HG02840 (cell line): Measurements from ENCODE around the gene CFAP74.

Experiments
- ATAC-seq: cut with Tn5 transposase; IDR thresholded peaks from one replicate; pipeline ENCODE4 v1.9.1; 2021; ENCODE audit warnings: mild to moderate bottlenecking, moderate library complexity, moderate number of reproducible peaks; ENCODE audit not compliant: unreplicated experiment, low FRiP score

CFAP74 gene

GRCh38 chr1:2003541-2004131 is at the start of gene CFAP74:
TSS of gene CFAP74 (minus strand) at chr1:2003786. CDS start at chr1:1990956, 12,830 bp downstream.
- ATAC-seq = no peak

GRCh38 chr1:2053217-2053616 is 49.6 kb upstream of the CFAP74 start:
- ATAC-seq = no peak

- no peak for ATAC-seq
Measured at GRCh38 chr1:2052756-2053155, 49.2 kb upstream of the CFAP74 start.

GRCh38 chr1:2052054-2052679 is 48.6 kb upstream of the CFAP74 start:
- no peak for ATAC-seq

GRCh38 chr1:2050793-2051682 is 47.5 kb upstream of the CFAP74 start:
- no peak for ATAC-seq

GRCh38 chr1:2050461-2050792 is 46.8 kb upstream of the CFAP74 start:
- ATAC-seq = no peak

- no peak for ATAC-seq
Measured at GRCh38 chr1:2049718-2050431, 46.3 kb upstream of the CFAP74 start, which contains the start of gene PRKCZ. TSS of gene PRKCZ (plus strand) at chr1:2050411. CDS start at chr1:2050631, 220 bp downstream.

- ATAC-seq = no peak
Measured at GRCh38 chr1:2049225-2049717, 45.7 kb upstream of the CFAP74 start.

- ATAC-seq = no peak
Measured at GRCh38 chr1:2047749-2048729, 44.5 kb upstream of the CFAP74 start.

GRCh38 chr1:2046953-2047748 is 43.6 kb upstream of the CFAP74 start:
- ATAC-seq = no peak

GRCh38 chr1:2046174-2046917 is 42.8 kb upstream of the CFAP74 start:
- ATAC-seq = no peak

GRCh38 chr1:2045468-2046173 is 42.0 kb upstream of the CFAP74 start:
- ATAC-seq = no peak

- ATAC-seq = no peak
Measured at GRCh38 chr1:2044510-2045319, 41.1 kb upstream of the CFAP74 start.

GRCh38 chr1:2043886-2044285 is 40.3 kb upstream of the CFAP74 start:
- no peak for ATAC-seq

- ATAC-seq = no peak
Measured at GRCh38 chr1:2042830-2043773, 39.5 kb upstream of the CFAP74 start.
